GM11168 (cell line): ENCODE measurements around the gene MAGEB10.

Experiments
- in situ Hi-C: fragments of 300-500 bp; cut with MboI; formaldehyde crosslinking; loops from one replicate; pipeline ENCODE4 v1.12.0; 2022; ENCODE audit warnings: low sequenced_read_pairs; ENCODE audit not compliant: unreplicated experiment

The MAGEB10 gene

GRCh38 chrX:27807690-27808089, at the start of gene MAGEB10:
MAGEB10 (plus strand) TSS chrX:27807990; CDS start chrX:27821307, 13,317 bp downstream.
- in situ Hi-C loops = loop anchor here (25.0 kb wide), 1 partner anchor 605 kb away; no protein-coding TSS in a partner anchor

GRCh38 chrX:27765718-27766117, 42.1 kb upstream of the MAGEB10 start:
- in situ Hi-C loops = no loop called here

- in situ Hi-C loops = no loop called here
These were observed 40.4 kb upstream of the MAGEB10 start for GRCh38 chrX:27767387-27767786.

GRCh38 chrX:27775984-27776383, 31.8 kb upstream of the MAGEB10 start:
- in situ Hi-C loops = no loop called here

GRCh38 chrX:27796640-27797257, 11.0 kb upstream of the MAGEB10 start:
- in situ Hi-C loops = no loop called here

GRCh38 chrX:27797575-27797974, 10.2 kb upstream of the MAGEB10 start:
- in situ Hi-C loops = no loop called here

GRCh38 chrX:27808226-27808625, 436 bp downstream of the MAGEB10 start:
- in situ Hi-C loops = loop anchor here (25.0 kb wide), 1 partner anchor 604 kb away; no protein-coding TSS in a partner anchor

GRCh38 chrX:27808991-27809859, 1.4 kb downstream of the MAGEB10 start:
- in situ Hi-C loops = loop anchor here (25.0 kb wide), 1 partner anchor 603 kb away; no protein-coding TSS in a partner anchor

- in situ Hi-C loops = loop anchor here (25.0 kb wide), 1 partner anchor 597 kb away; no protein-coding TSS in a partner anchor
These were observed 7.4 kb downstream of the MAGEB10 start for GRCh38 chrX:27815209-27815608.

- in situ Hi-C loops = loop anchor here (25.0 kb wide), 1 partner anchor 588 kb away; no protein-coding TSS in a partner anchor
These were observed 16.0 kb downstream of the MAGEB10 start for GRCh38 chrX:27823812-27824211.

- in situ Hi-C loops = no loop called here
These were observed 30.4 kb downstream of the MAGEB10 start for GRCh38 chrX:27838185-27838584.

- in situ Hi-C loops = no loop called here
These were observed 33.1 kb downstream of the MAGEB10 start for GRCh38 chrX:27840881-27841280.

GRCh38 chrX:27842859-27843258, 35.1 kb downstream of the MAGEB10 start:
- in situ Hi-C loops = no loop called here

GRCh38 chrX:27860337-27860736, 52.5 kb downstream of the MAGEB10 start:
- in situ Hi-C loops = no loop called here

- in situ Hi-C loops = no loop called here
These were observed 56.0 kb downstream of the MAGEB10 start for GRCh38 chrX:27863809-27864208.
